Pericardium fibroblast (primary cell): Measurements from ENCODE around the gene TCERG1L. TPM values are rescaled to one million over a fixed set of nuclear protein-coding genes. Genes with fewer than 3 reads are reported as not detected.

Experiments used
- total RNA-seq: library from RNA; depleted of rRNA; stranded (reverse); fragments of >200 nt; gene quantifications from 2 replicates; pipeline ENCODE4 v1.2.3, GENCODE V29; 2015

The TCERG1L gene
- total RNA-seq = not detected in 2 replicates

DNA sequence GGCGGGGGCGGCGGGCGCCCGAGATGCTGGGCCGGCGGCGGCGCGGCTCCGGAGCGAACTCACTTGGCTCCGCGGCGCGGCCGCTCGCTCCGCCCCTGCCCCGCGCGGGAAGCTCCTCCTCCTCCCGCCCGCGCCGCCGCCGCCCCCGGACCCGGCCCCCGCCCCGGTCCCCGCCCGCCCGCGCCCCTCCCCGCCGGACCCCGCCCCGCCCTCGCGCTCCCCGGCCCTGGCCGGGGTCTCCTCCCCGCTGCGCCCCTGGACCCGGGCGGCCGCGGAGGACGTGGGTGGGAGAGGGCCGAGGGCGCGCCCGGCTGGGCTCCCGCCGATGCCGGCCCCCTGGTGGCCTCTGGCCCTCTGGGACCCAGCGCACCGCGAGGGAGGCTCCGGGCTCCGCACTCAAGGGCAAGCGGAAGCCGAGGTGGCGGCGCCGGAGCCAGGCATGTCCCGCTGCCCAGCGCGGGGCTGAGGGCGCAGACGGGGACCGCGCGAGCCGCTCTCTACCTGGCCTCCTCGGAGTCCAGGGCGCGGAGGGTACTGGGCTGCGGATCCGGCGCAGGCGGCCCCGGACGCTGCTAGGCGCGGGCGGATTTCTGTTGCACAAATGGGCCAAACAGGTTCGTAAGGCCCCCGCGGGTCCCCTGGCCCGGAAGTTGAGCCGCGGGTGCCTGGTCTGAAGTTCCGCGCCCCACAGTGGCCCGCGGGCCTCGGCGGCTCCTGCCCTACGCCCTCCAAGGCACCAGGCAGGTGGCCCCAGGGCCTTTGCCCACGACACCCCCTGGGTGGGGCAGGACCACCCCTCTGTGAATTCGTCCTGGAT, at the start of gene TCERG1L:
TCERG1L (minus strand) TSS at position 61 of the 817 bp plus-strand sequence. CDS start 86 bp downstream, outside the sequence.

